Cardiac fibroblast (primary cell): ENCODE measurements around the gene EHMT1.

ENCODE experiments used
- DNase-seq, 2 donors: peaks; one replicate each; pipeline versions ENCODE4 v3.0.0 to v3.0.0-alpha.2; 2010; ENCODE audit warnings: low read depth in 2 of 2
- H3K4me3 ChIP-seq, 2 donors: replicated peaks in 1 of 2; 1 replicate in 1 of 2; 2 replicates in 1 of 2; pipeline ENCODE4 v1.5.1; 2011; ENCODE audit warnings: low read depth in 2 of 2, low read length in 2 of 2, mild to moderate bottlenecking in 2 of 2, moderate library complexity in 1 of 2
- TF ChIP-seq, protein P1 (sequence below): IDR thresholded peaks from one replicate; pipeline ENCODE4 v1.5.1; 2011; ENCODE audit warnings: low read depth, mild to moderate bottlenecking, low read length, inconsistent platforms

EHMT1 gene

DNA sequence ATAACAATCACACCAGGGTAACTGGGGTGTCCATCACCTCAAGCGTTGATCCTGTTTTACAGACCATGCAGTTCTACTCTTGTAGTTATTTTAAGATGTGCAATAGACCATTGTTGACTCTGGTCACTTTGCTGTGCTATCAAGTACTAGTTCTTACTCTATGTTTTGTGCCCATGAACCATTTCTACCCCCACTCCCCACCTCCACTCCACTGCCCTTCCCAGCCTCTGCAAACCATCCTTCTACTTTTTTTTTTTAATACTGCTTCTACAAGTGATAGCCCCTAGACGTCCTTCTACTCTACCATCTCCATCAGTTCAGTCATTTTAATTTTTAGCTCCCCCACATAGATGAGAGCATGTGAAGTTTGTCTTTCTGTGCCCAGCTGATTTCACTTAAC is 38.8 kb downstream of the EHMT1 start:
- H3K4me3 ChIP-seq = no peak overlapping the region
- TF ChIP-seq, protein P1, sequence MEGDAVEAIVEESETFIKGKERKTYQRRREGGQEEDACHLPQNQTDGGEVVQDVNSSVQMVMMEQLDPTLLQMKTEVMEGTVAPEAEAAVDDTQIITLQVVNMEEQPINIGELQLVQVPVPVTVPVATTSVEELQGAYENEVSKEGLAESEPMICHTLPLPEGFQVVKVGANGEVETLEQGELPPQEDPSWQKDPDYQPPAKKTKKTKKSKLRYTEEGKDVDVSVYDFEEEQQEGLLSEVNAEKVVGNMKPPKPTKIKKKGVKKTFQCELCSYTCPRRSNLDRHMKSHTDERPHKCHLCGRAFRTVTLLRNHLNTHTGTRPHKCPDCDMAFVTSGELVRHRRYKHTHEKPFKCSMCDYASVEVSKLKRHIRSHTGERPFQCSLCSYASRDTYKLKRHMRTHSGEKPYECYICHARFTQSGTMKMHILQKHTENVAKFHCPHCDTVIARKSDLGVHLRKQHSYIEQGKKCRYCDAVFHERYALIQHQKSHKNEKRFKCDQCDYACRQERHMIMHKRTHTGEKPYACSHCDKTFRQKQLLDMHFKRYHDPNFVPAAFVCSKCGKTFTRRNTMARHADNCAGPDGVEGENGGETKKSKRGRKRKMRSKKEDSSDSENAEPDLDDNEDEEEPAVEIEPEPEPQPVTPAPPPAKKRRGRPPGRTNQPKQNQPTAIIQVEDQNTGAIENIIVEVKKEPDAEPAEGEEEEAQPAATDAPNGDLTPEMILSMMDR = no peak
- DNase-seq = no peak

- H3K4me3 ChIP-seq = no peak overlapping the region
- TF ChIP-seq, protein P1 = no peak
- DNase-seq = no peak
These were observed 40.0 kb downstream of the EHMT1 start for GRCh38 chr9:137658781-137659180.

DNA sequence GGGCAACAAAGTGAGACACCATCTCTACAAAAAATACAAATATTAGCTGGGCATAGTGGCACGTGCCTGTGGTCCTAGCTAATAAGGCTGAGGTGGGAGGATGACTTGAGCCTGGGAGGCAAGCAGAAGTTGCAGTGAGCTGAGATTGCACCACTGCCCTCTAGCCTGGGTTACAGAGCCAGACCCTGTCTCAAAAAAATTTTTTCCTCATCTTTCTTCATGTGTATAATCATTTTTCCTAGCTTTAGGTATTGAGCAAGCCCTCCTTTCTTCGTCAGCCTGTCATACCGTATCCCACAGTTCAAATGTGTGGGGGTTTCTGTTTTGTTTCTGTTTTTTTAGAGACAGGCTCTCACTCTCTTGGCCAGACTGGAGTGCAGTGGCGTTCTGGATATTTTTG is 41.3 kb downstream of the EHMT1 start:
- DNase-seq = peak in 1 of 2 donors; percentile 40
- TF ChIP-seq, protein P1 = no peak
- H3K4me3 ChIP-seq = no peak overlapping the region

DNA sequence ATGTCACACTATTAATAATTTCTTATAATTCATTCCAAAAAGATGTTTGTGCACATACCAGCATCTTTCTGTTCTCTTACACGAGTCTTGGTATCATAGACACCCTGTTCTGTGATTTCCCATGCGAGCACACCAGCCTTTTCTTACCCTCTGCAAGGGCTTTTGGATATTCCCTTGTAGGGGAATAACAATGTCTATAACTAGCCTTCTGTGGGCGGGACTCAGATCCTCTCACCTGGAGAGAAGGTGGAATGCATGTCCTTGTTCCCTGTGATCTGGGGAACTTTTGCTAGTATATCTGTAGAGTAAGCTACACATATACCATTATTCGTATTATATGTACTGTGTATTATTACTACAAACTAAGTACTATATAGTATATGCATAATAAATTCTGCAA is 44.8 kb downstream of the EHMT1 start:
- DNase-seq = no peak
- TF ChIP-seq, protein P1 = no peak
- no peak overlapping the region for H3K4me3 ChIP-seq

- no peak overlapping the region for H3K4me3 ChIP-seq
- no peak for DNase-seq
- TF ChIP-seq, protein P1 = no peak
These were observed 45.9 kb downstream of the EHMT1 start for GRCh38 chr9:137664676-137665075.

GRCh38 chr9:137665226-137665625 is 46.4 kb downstream of the EHMT1 start:
- DNase-seq = no peak
- no peak overlapping the region for H3K4me3 ChIP-seq
- TF ChIP-seq, protein P1 = no peak
